NCI-H446 (cell line): Measurements from ENCODE around the gene TAS2R9.
"Not testable (repeated sequence)": the region's sequence is repeated elsewhere in the genome, so short reads cannot be mapped to it uniquely, and the experiment has no call there.

ENCODE experiments used
- DNase-seq, 2 experiments: peaks; one replicate each; lab custom pipeline; 2025; lab: John Stamatoyannopoulos, UW

TAS2R9 gene

GRCh38 chr12:10810068-10810467, at the start of gene TAS2R9:
TSS of gene TAS2R9 (minus strand) at chr12:10810168. CDS start at chr12:10810075, 93 bp downstream.
- no peak for DNase-seq

DNA sequence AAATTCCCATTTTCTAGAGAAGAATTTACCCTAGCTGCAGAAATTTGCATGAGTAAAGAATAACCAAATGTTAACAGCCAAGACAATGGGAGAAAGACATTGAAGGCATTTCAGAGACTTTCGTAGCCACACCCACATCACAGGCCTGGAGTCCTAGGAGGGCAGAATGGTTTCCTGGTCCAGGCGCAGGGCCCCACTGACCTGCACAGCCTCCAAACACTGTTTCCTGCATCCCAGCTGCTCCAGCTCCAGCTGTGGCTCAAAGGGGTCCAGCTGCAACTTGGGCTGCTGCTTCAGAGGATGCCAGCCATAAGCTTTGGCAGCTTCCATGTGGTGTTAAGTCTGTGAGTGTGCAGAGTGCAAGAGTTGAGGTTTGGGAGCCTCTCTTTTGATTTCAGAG, 45.8 kb upstream of the TAS2R9 start:
- DNase-seq, result no peak

GRCh38 chr12:10853776-10854175, 43.8 kb upstream of the TAS2R9 start:
- no peak for DNase-seq

- no peak for DNase-seq
Measured at GRCh38 chr12:10851243-10851858, 41.4 kb upstream of the TAS2R9 start.

DNA sequence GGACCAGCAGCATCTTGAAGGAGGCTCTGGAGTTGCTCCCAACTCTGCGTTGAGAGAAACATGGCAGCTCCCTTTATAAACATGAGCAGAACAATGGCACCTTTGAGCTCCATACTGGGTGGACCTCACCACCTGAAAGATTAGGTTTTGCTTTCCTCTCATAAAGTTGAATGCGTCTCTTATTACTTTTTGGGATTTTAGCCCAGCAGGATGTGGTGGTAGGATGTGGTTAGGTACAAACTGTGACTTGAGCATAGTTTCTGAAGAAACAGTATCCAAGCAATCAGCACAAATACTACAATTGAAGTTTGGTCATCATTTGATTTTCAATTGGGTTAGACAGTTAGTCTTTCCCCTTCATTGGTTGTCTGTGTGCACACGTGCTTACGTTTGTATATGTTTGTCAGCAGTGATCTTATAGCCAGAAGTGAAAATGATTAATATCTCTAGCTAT, 39.5 kb upstream of the TAS2R9 start, which contains the start of gene PRR4:
PRR4 (minus strand) TSS at position 51 of the 454 bp plus-strand sequence; CDS start at position 13, 38 bp downstream.
- DNase-seq, result no peak

DNA sequence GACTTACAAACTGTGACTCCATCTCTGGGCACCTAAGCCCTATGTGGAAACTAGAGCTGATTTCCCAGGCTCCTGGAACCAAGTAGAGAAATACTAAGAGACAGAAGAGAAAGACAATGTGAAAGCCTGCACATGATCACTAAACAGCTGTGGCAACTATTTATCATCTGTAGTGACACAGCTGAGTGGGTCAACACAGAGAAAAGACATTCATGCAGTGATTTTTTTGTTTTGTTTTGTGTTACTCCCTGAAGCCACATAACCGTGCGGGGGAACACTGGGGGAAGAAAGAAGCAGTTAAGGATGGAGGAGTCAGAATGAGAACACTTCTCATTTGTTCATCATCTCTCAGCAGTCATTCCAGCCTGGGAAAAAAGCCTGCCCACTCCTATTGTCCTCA, 37.8 kb upstream of the TAS2R9 start:
- no peak for DNase-seq

- DNase-seq, result no peak
Measured at GRCh38 chr12:10842862-10843261, 32.9 kb upstream of the TAS2R9 start.

GRCh38 chr12:10838461-10838860, 28.5 kb upstream of the TAS2R9 start:
- no peak for DNase-seq

- no peak for DNase-seq
Measured at GRCh38 chr12:10829994-10830393, 20.0 kb upstream of the TAS2R9 start.

GRCh38 chr12:10826258-10826657, 16.3 kb upstream of the TAS2R9 start, which contains the start of gene TAS2R10:
TSS of gene TAS2R10 (minus strand) at chr12:10826358. CDS start at chr12:10826269, 89 bp downstream.
- DNase-seq, result no peak

- DNase-seq, result no peak
Measured at GRCh38 chr12:10824957-10825356, 15.0 kb upstream of the TAS2R9 start.

GRCh38 chr12:10811883-10812536, 2.0 kb upstream of the TAS2R9 start:
- no peak for DNase-seq

DNA sequence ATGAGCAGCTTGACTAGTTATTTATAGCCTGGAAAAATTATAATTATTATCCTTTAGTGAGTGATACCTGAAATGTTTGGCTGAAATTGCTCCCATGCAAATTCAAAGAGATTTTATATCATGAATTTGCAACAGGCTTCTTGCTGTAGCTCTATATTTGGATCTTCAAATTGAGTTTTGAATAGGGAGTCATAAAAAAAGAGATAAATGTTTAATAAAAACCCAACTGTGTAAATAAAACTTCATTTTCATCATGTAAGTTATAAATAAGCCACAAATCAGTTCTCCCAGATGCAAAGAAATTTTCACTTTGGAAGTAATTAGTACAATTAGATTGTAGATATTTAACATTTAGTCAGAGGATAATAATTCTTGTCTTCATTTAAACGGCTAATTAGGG, 2.8 kb downstream of the TAS2R9 start, which contains the start of gene TAS2R8:
TAS2R8 (minus strand) TSS at position 101 of the 400 bp plus-strand sequence. CDS start 306 bp downstream, outside the sequence.
- DNase-seq, result no peak

- DNase-seq, result no peak
Measured at GRCh38 chr12:10802587-10802986, 7.4 kb downstream of the TAS2R9 start, which contains the start of gene TAS2R7. TSS of gene TAS2R7 (minus strand) at chr12:10802627. CDS start at chr12:10802570, 57 bp downstream.

DNA sequence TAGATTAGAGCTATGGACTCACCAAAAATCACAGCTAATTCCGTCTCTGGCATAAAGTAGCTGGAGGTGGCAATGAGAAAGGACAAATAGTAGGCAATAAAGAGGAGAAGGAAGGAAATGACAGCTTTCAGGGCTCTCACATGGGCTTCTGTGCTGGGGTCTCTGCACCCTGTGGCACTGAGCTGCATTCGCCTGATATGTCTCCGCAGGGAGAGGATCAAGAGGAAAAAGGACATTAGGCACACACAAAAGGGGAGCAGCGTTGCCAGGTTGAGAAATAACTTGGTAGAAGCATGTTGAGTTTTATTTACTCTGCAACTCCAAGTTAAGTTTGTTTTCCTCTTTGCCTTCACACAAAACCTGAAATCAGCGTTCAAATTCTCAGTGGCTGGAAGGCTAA, 8.2 kb downstream of the TAS2R9 start:
- DNase-seq, result no peak

DNA sequence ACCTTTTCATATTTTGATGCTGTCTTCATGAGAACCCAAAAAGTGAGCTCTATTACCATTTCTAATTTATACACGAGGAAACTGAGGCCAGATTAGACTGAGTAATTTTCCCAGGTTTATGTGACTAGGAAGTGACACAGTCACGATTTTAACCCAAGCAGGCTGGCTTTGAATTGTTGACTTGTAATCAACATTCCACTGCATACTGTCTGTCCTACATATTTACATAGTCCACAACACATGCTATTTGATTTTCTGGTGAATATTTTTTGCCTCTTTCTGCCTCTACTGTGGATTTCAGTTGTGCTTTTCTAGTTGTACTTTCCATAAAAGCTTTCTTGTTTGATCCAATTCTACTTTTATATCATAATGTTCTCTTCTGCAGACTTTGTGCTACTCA, 15.7 kb downstream of the TAS2R9 start:
- no peak for DNase-seq

DNA sequence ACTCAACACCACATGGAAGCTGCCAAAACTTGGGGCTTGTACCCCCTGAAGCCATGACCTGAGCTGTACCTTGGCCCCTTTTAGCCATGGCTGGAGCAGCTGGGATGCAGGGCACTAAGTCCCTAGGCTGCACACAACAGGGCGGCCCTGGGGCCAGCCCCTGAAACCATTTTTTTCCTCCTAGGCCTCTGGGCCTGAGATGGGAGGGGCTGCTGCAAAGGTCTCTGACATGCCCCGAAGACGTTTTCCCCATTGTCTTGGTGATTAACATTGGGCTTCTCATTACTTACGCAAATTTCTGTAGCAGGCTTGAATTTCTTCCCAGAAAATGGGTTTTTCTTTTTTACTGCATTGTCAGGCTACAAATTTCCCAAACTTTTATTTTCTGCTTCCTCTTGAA, 18.2 kb downstream of the TAS2R9 start:
- DNase-seq, result not testable (repeated sequence)

DNA sequence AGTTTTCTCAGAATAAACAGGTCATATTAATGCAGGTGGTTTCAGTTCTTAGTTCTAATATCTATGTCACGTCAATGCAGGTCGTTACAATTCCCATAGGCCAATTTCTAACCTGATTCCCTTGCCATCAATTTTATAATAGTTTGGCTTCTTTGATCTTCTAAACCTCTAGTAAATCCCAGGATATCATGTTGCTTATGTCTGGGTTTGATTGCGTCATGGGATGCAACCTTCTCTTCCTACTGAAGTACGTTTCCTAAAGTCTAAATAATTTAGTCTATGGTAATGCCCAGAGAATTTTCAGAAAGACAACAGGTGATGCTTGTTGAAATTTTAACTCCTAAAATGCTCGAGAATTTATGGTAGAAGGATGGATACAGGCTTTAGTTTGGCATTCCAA, 26.7 kb downstream of the TAS2R9 start:
- DNase-seq, result no peak

DNA sequence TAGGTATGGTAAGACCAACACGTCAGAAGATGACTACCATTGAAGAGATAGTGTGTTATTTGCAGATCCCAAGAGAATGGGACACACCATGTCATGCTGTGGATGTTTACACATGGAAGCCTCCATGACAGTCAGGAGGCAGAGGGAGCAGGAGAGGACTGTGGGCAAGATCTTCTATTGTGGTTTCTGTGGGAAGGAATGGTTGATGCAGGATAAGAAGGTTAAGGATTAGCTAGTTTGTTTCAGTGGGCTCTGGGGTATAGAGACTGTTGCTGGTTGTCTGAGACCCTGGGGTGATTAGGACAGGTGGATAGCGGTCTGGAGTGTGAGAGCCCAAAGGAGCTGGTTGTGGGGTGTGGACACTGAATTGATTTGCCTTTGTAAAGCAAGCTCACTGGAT, 30.9 kb downstream of the TAS2R9 start:
- DNase-seq, result no peak

DNA sequence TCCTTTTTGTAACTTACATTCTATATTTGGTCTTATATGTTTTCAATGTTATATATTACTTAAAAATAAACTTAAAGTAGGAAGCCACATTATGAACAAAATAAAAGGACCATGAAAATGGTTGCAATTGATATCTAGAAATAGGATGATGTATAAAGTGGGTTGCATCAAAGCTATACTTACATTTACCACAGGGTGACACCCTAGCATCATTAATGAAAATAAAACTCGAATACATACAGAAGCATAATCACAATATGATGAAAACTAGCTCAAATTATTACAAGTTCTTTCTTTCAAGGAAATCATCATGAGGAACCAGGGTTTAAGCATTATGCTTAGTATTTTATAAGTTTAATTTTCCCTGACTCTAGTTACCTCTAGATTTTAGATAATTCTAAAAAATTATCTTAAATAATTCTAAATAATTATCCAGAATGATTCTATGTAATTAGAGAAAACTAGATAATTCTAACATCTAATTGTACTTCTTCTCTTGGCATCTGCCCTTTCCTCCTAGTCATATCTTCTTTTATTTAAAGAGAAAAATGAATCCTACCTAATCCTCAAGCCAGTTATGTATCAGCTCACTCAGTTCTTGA, 38.7 kb downstream of the TAS2R9 start:
- peak in 1 of 2 experiments; percentile 31 for DNase-seq

GRCh38 chr12:10759657-10760056, 50.3 kb downstream of the TAS2R9 start:
- DNase-seq, result no peak
